Adipocyte (in vitro differentiated cells): ENCODE data around the gene KIAA1958.
A peak's percentile ranks its signal among the peaks of the same experiment; 100 is the strongest.

ENCODE experiments used
- DNase-seq: peaks from one replicate; pipeline ENCODE4 v3.0.0-alpha.2; 2015; ENCODE audit warnings: low read depth
- H3K27me3 ChIP-seq: replicated peaks from 2 replicates; pipeline ENCODE4 v1.7.0; 2013; ENCODE audit warnings: mild to moderate bottlenecking, low read length, moderate library complexity; ENCODE audit not compliant: control insufficient read depth, insufficient read depth
- H3K36me3 ChIP-seq: 2 replicates; pipeline ENCODE4 v1.7.0; 2013; ENCODE audit warnings: low read length, mild to moderate bottlenecking, moderate library complexity; ENCODE audit not compliant: control insufficient read depth, insufficient read depth, severe bottlenecking
- H3K4me1 ChIP-seq: 2 replicates; pipeline ENCODE4 v1.7.0; 2013; ENCODE audit warnings: mild to moderate bottlenecking, low read length, moderate library complexity; ENCODE audit not compliant: control insufficient read depth, insufficient read depth
- H3K4me3 ChIP-seq: 2 replicates; pipeline ENCODE4 v1.7.0; 2013; ENCODE audit warnings: mild to moderate bottlenecking, low read length, moderate library complexity
- H3K9ac ChIP-seq: 2 replicates; pipeline ENCODE4 v1.7.0; 2013; ENCODE audit warnings: mild to moderate bottlenecking, low read length, moderate library complexity
- H3K9me3 ChIP-seq: 2 replicates; pipeline ENCODE4 v1.7.0; 2013; ENCODE audit warnings: mild to moderate bottlenecking, low read length, moderate library complexity; ENCODE audit not compliant: control insufficient read depth

KIAA1958 gene

DNA sequence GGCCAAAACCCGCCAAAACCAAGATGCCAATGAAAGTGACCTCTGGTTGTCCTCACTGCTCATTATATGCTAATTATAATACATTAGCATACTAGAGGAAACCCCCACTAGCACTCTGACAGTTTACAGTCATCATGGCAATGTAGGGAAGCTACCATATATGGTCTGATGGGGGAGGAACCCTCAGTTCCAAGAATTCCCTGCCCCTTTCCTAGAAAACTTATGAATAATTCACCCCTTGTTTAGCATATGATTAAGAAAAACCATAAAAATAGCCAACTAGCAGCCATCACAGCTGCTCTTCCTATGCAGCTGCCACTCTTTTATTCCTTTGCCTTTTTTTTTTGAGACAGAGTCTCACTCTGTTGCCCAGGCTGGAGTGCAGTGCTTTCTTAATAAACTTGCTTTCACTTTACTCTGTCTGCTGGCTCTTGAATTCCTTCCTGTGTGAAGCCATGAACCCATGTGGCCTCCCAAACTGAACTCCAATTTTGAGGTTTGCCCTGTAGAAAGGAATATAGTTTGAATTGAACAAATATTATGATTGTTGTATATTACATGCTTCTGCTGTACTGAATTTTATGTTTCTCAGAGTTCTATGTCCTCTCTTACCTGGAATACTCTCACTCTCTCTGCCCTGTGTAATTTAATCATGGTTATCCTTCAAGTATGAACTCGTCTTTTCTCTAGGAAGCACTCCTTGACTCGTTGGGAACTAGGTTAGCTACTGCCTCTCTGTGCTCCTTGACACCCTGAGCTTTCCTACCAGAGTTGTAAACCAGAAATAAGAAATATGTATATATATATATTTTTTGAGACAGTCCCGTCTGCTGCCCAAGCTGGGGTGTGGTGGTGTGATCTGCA lies 59.8 kb downstream of the KIAA1958 start:
- H3K9ac ChIP-seq: no peak overlapping the region
- H3K9me3 ChIP-seq: no peaks in the 10 kb centered on the region
- no peaks in the 10 kb centered on the region for H3K36me3 ChIP-seq
- H3K27me3 ChIP-seq: no peaks in the 10 kb centered on the region
- DNase-seq: no peak
- no peak overlapping the region for H3K4me3 ChIP-seq
- H3K4me1 ChIP-seq: no peaks in the 10 kb centered on the region

DNA sequence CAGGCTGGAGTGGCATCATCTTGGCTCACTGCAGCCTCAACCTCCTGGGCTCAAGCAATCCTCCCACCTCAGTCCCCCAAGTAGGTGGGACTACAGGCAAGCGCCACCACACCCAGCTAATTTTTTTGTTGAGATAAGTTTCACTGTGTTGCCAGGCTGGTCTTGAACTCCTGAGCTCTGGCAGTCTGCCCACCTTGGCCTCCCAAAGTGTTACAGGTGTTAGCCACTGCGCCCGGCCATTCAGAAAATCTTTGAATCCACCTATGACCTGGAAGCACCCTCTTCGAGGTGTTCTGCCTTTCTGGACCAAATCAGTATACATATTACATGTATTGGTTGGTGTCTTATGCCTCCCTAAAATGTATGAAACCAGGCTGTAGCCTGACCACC lies 61.4 kb downstream of the KIAA1958 start:
- Histone ChIP-seq H3K27me3 (no peaks in the 10 kb centered on the region), H3K36me3 (no peaks in the 10 kb centered on the region), H3K4me3 (no peak overlapping the region), H3K9ac (no peak overlapping the region), H3K9me3 (no peaks in the 10 kb centered on the region), H3K4me1 (no peaks in the 10 kb centered on the region)
- DNase-seq: no peak

DNA sequence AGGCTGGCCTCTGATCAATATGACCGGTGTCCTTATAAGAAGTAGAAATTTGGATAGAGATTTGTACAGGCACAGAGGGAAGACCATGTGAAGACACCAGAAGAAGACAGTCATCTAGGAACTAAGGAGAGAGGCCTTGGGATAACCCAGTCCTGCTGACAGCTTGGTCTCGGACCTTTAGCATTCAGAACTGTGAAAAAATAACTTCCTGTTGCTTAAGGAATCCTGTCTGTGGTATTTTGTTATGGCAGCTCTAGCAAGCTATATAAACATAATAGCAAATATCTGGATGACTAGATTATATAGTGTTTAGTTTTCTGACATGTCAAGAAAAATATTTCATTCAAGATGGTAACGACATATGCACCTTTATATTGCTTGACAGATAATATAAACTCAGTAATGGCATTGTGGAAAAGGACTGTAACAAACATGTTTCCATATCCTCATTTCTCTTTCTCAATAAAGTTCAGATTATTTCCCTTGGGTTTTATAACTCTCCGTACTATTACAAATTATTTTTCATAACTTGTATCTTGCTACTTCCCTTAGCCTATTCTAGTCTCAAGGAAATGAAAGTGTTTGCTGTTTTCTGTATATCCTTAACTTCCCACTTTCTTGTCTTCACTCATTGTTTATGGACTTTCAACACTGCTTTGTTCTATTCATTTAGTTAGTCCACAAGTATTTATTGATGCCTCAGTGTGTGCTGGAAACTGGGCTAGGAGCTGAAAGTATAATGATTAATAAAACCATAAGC lies 62.4 kb downstream of the KIAA1958 start:
- H3K9me3 ChIP-seq: no peaks in the 10 kb centered on the region
- no peak overlapping the region for H3K4me3 ChIP-seq
- no peaks in the 10 kb centered on the region for H3K36me3 ChIP-seq
- no peaks in the 10 kb centered on the region for H3K4me1 ChIP-seq
- no peaks in the 10 kb centered on the region for H3K27me3 ChIP-seq
- peak; percentile 27 for DNase-seq
- H3K9ac ChIP-seq: no peak overlapping the region

DNA sequence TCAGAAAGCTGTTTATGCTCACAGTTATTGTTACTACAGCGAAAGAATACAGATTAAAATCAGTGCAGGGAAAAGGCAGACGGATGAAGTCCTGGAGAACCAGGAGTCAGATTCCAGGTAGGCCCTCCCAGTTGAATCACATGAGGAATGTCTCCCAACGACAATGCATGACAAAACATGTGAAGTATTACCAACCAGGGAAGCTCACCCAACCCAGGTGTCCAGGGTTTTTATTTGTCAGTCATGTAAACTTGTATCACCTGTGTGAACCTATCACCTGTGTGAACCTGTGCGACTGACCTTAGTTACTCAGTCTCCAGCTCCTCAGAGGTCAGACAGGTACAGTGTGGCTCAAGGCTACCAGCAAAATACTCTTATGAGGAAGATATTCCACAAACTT lies 63.9 kb downstream of the KIAA1958 start:
- H3K4me1 ChIP-seq: no peaks in the 10 kb centered on the region
- no peak overlapping the region for H3K4me3 ChIP-seq
- H3K36me3 ChIP-seq: no peaks in the 10 kb centered on the region
- no peaks in the 10 kb centered on the region for H3K27me3 ChIP-seq
- H3K9ac ChIP-seq: no peak overlapping the region
- no peak for DNase-seq
- H3K9me3 ChIP-seq: no peaks in the 10 kb centered on the region

DNA sequence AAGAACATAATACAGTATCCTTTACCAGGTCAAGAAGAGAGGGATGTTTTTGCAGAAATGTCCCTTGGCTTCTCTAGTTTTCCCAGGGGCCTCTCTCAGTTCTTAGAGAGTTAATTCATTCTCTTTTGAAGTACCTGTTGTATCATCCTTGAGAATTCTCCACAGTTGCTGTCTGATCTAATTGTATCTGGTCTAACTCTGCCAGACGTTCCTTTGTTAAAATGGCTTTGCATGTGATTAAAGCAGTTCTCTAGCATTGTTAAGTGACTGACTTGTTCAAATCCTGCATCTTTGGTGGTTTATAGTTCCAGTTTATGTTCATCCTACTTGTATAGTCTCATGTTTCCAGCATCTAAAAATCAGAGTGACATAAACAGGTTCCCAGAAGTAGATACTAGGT lies 65.0 kb downstream of the KIAA1958 start:
- no peaks in the 10 kb centered on the region for H3K9me3 ChIP-seq
- H3K36me3 ChIP-seq: no peaks in the 10 kb centered on the region
- H3K4me3 ChIP-seq: no peak overlapping the region
- no peaks in the 10 kb centered on the region for H3K27me3 ChIP-seq
- H3K9ac ChIP-seq: no peak overlapping the region
- H3K4me1 ChIP-seq: peaks cover 7% of the 10 kb centered on the region
- no peak for DNase-seq

DNA sequence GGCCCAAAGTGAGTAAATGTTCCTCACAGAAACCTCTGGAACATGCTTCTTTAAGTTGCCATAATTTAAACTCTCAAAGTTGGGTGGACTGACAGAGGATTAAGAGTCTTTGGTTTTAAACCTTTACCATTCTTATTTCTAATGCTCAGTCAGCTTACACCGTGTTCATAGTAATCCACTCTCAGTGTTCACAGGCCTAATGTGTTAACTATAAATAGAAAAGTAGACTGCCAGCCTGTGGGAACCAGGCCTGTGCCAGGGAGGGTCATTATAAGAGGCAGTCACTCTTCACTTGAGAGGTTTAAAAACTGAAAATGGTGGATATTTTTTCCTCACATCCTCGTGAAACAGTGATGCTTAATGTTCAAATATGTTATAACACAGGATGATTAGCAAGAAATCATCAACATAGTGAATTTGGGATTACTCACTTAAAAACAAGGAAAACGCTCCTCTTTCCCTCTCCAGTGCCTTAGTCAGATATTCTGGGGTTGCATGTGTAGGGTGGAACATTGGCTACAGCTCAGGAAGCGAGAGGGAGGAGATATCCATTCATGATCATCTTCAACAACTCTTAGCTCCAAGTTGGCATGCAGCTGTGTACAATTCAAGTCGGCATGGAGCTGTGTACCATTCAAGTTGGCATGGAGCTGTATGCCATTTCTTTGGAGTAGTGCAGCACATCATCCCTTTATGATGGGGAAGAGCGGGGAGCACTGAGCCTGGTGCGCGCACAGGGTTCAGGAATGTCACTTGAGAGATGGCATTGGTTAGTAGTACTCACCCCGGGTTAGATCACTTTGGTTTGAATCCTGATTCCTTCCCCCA lies 65.8 kb downstream of the KIAA1958 start:
- no peaks in the 10 kb centered on the region for H3K9me3 ChIP-seq
- no peak overlapping the region for H3K4me3 ChIP-seq
- H3K36me3 ChIP-seq: no peaks in the 10 kb centered on the region
- no peak overlapping the region for H3K9ac ChIP-seq
- no peaks in the 10 kb centered on the region for H3K27me3 ChIP-seq
- DNase-seq: no peak
- H3K4me1 ChIP-seq: peaks cover 15% of the 10 kb centered on the region

DNA sequence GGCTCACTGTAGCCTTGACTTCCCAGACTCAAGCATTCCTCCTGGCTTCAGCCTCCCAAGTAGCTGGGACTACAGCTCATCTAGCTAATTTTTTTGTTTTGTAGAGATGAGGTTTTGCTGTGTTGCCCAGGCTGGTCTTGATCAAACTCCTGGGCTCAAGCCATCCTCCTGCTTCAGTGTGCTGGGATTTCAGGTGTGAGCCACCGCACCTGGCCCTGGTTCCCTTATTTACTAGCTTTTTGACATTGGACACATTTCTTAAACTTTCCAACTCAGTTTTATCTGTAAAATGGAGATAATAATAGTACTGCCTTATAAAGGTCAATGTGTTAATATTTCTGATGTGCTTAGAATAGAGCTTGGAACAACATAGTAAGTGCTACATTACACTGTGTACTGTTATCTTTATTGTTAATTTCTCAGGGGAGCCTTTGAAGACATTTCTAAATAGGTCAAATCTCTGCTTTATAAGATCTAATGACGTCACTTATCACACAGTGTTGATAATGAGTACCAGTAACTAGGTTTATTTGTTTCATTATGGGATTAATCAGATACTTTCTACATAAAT lies 66.7 kb downstream of the KIAA1958 start:
- DNase-seq: no peak
- Histone ChIP-seq H3K4me1 (peaks cover 19% of the 10 kb centered on the region), H3K9me3 (no peaks in the 10 kb centered on the region), H3K36me3 (no peaks in the 10 kb centered on the region), H3K27me3 (no peaks in the 10 kb centered on the region), H3K4me3 (no peak overlapping the region), H3K9ac (no peak overlapping the region)

DNA sequence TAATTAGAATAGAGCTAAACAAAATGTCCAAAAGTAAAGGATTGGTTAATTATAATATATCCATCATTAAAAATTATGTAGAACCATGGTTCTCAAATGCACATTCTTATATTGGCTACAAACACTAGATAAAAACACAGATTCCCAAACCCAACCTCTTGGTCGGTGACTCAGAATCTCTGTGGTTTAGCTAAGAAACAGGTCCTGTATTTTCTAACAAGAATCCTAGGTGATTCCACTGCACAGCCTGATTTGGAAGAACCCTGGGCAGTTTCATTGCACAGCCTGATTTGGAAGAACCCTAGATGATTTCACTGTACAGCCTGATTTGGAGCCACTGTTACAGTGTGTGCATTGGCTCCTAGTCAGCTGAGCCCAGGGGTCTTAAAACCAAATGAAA lies 67.9 kb downstream of the KIAA1958 start:
- H3K27me3 ChIP-seq: no peaks in the 10 kb centered on the region
- H3K9ac ChIP-seq: no peak overlapping the region

DNA sequence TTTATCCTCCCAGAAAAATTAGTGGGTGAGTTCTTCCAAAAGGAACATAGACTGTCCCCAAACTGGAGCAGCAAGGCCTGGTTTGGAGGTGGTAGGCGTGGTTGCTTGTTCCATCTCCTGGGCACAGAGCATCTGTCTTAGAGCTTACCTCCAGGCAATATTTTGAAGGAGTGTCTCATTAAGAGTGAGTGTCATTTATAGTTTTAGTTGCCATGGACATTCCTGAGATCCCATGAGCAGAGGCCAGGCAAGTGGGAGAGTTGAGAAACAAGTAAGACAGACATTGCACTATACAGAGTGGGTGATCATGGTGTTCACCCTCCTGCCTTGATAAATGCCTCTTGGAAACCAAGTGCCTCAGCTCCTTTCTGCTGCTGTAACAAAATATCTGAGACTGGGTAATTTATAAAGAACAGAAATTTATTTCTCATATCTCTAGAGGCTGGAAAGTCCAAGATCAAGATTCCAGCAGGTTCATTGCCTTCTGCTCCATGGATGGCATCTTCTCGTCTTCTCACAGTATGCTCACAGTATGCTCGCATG lies 68.5 kb downstream of the KIAA1958 start:
- no peak for DNase-seq
- H3K27me3 ChIP-seq: no peaks in the 10 kb centered on the region

More for the DNA sequence above, 67.9 kb downstream of the KIAA1958 start:
- DNase-seq: peak; percentile 36
- no peak overlapping the region for H3K4me3 ChIP-seq
- H3K4me1 ChIP-seq: peaks cover 29% of the 10 kb centered on the region
- H3K9me3 ChIP-seq: no peaks in the 10 kb centered on the region
- H3K36me3 ChIP-seq: no peaks in the 10 kb centered on the region

DNA sequence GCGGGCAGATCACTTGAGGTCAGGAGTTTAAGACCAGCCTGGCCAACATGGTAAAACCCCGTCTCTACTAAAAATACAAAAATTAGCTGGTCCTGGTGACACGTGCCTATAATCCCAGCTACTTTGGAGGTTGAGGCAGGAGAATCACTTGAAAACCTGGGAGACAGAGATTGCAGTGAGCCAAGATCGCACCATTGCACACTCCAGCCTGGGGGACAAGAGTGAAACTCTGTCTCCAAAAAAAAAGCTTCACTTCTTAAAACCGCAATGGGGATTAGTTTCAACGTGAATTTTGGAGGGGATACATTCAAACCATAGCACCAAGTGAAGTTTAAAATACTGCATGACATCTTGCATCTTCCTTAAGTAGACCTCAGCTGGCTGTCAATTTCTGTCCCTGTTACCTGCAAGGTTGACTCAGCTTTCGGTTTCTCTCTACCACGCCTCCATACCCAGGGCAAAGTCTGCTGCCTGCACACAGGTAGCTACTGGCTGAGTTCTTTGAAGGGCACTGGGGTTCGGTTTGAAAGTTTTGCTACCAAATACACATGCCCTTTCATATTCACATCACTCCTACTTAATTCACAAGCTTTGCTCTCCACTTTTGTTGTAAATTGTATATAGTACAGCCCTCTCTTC lies 69.3 kb downstream of the KIAA1958 start:
- H3K36me3 ChIP-seq: no peaks in the 10 kb centered on the region
- H3K27me3 ChIP-seq: no peaks in the 10 kb centered on the region
- H3K4me3 ChIP-seq: no peak overlapping the region
- H3K4me1 ChIP-seq: peaks cover 29% of the 10 kb centered on the region
- no peak for DNase-seq
- no peaks in the 10 kb centered on the region for H3K9me3 ChIP-seq
- H3K9ac ChIP-seq: no peak overlapping the region

More for the DNA sequence above, 68.5 kb downstream of the KIAA1958 start:
- no peak overlapping the region for H3K4me3 ChIP-seq
- no peaks in the 10 kb centered on the region for H3K9me3 ChIP-seq
- H3K36me3 ChIP-seq: no peaks in the 10 kb centered on the region
- no peak overlapping the region for H3K9ac ChIP-seq
- peaks cover 29% of the 10 kb centered on the region for H3K4me1 ChIP-seq
